Vagina (tissue), 2 donors: ENCODE data around the gene LRRIQ3.

Experiments used
- CTCF ChIP-seq, 3 experiments: fragments of 450-650 bp in 2 of 3; fragments of 200-600 bp in 1 of 3; sonication (generic) in 1 of 3; IDR thresholded peaks; one replicate each; pipeline ENCODE4 v1.5.1; 2017 to 2019; ENCODE audit warnings: antibody characterized with exemption in 3 of 3, mild to moderate bottlenecking in 2 of 3, moderate library complexity in 2 of 3
- POLR2A ChIP-seq, 2 donors: fragments of 450-650 bp; IDR thresholded peaks; one replicate each; pipeline ENCODE4 v1.6.1; 2017; ENCODE audit warnings: antibody characterized with exemption in 2 of 2, mild to moderate bottlenecking in 2 of 2, moderate library complexity in 2 of 2

- no peak for TF ChIP-seq CTCF (IDR thresholded peaks at IDR 0.05)
- TF ChIP-seq POLR2A (IDR thresholded peaks at IDR 0.05) = no peak
Measured at GRCh38 chr1:73978964-73979363, 219.0 kb downstream of the LRRIQ3 start.
